H7 (cell line): Measurements from ENCODE around the gene KRT2. TPM values are rescaled to one million over a fixed set of nuclear protein-coding genes. Genes with fewer than 3 reads are reported as not detected.

Experiments
- DNase-seq: peaks from one replicate; pipeline ENCODE4 v3.0.0; 2012
- H3K27me3 ChIP-seq: 2 replicates; pipeline ENCODE4 v1.6.0; 2011; ENCODE audit warnings: mild to moderate bottlenecking, low read length; ENCODE audit not compliant: control insufficient read depth, insufficient read depth
- H3K36me3 ChIP-seq: replicated peaks from 2 replicates; pipeline ENCODE4 v1.5.1; 2011; ENCODE audit warnings: low read length; ENCODE audit not compliant: control insufficient read depth, insufficient read depth
- H3K4me3 ChIP-seq: 2 replicates; pipeline ENCODE4 v1.5.1; 2011; ENCODE audit warnings: low read depth, mild to moderate bottlenecking, control low read depth, low read length, moderate library complexity; ENCODE audit not compliant: insufficient read depth
- total RNA-seq: library from RNA; depleted of rRNA; stranded (reverse); fragments of >200 nt; shearing (Covaris generic); gene quantifications from 2 replicates; pipeline ENCODE4 v1.2.3, GENCODE V29; 2014

KRT2 gene
- total RNA-seq, 1 experiment from 2014 or later = not detected

- H3K36me3 ChIP-seq = no peaks in the 10 kb centered on the region
- no peaks in the 10 kb centered on the region for H3K27me3 ChIP-seq
- DNase-seq = no peak
- H3K4me3 ChIP-seq = no peak overlapping the region
Observed at GRCh38 chr12:52666471-52666870, 14.5 kb upstream of the KRT2 start.

- DNase-seq = no peak
- no peaks in the 10 kb centered on the region for H3K27me3 ChIP-seq
- no peaks in the 10 kb centered on the region for H3K36me3 ChIP-seq
- no peak overlapping the region for H3K4me3 ChIP-seq
Observed at GRCh38 chr12:52663420-52663819, 11.4 kb upstream of the KRT2 start.

DNA sequence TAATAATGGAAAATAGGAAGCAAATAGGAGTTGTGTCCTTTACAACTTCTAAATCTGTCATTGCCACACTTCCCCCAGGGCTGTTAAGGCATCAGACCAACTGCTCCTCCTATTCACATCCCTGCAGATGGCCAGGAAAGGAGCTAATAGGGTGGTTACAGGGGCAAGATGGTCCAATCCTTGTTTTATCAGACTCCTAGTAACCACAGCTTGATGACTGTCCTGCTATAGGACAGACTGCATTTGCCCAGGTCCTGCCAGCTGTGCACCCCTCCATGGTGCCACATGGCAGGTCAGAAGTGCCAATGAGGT is 10.9 kb upstream of the KRT2 start:
- DNase-seq = no peak
- no peaks in the 10 kb centered on the region for H3K27me3 ChIP-seq

DNA sequence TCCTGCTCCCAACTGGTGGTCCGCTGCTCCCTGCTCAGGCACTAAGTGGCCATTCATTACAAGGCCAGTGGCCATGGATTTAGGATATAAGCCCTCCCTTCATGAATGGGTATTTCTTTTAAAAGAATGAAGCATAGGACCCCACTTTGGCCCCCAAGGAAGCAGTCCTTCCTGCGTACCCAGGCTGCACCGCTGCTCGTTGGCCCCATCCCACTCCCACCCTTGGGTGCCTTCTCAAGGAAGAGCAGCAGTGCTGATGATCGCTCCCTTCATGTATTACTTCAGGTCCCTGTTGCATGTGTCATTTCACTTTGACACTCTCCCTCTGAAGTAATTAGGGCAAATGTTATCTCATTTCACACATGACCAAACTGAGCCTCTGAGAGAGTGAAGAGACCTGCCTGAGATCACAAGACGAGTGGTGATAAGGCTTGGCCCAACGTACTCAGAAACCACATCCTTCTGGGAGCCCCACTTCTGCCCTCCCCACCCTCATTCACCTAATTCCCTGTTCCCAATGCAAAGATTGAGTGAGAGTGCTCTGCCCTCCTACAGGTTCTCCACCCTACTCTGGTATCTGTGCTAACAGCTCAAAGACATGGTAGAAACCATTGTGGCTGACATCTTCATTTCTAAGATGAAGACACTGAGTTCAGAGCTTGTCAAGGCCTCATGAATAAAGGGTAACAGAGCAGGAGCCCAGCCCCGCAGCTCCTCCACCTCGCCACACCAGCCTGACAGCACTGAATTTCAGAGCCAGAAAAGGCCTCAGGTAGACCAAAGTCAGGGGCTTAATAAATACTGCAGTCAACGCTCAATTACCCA is 10.3 kb upstream of the KRT2 start:
- H3K4me3 ChIP-seq = no peak overlapping the region
- H3K36me3 ChIP-seq = no peaks in the 10 kb centered on the region
- no peaks in the 10 kb centered on the region for H3K27me3 ChIP-seq
- DNase-seq = no peak

More for the DNA sequence above, 10.9 kb upstream of the KRT2 start:
- Histone ChIP-seq H3K4me3 (no peak overlapping the region), H3K36me3 (no peaks in the 10 kb centered on the region)

- no peaks in the 10 kb centered on the region for H3K36me3 ChIP-seq
- H3K27me3 ChIP-seq = no peaks in the 10 kb centered on the region
- no peak overlapping the region for H3K4me3 ChIP-seq
- no peak for DNase-seq
Observed at GRCh38 chr12:52661668-52662067, 9.7 kb upstream of the KRT2 start.

DNA sequence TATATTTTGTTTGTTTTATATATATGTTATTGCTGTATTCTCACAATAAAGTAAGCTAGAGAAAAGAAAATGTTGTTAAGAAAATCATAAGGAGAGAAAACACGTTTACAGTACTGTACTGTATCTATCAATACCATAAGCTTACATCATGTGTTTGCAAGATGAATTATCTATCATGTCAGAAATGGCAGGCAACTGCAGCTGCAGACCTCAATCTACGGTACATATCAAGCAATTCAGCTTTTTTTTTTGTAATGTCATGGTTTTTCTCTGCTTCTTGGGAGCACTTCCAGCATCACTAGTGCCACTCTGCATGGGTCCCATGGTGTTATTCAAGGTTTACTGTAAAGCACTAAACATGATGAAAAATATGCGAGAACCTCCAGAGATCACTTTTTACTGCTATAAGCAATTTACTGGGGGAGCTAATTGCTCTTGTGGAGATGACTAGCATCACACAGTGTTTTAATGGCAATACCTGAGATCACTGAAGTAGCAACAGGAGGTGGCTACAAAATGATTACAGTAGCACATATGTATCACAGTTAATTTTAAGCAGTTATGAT is 9.0 kb upstream of the KRT2 start:
- Histone ChIP-seq H3K36me3 (no peaks in the 10 kb centered on the region), H3K4me3 (no peak overlapping the region), H3K27me3 (no peaks in the 10 kb centered on the region)
- no peak for DNase-seq

- no peak for DNase-seq
- Histone ChIP-seq H3K4me3 (no peak overlapping the region), H3K36me3 (no peaks in the 10 kb centered on the region), H3K27me3 (no peaks in the 10 kb centered on the region)
Observed at GRCh38 chr12:52659951-52660350, 7.9 kb upstream of the KRT2 start.

DNA sequence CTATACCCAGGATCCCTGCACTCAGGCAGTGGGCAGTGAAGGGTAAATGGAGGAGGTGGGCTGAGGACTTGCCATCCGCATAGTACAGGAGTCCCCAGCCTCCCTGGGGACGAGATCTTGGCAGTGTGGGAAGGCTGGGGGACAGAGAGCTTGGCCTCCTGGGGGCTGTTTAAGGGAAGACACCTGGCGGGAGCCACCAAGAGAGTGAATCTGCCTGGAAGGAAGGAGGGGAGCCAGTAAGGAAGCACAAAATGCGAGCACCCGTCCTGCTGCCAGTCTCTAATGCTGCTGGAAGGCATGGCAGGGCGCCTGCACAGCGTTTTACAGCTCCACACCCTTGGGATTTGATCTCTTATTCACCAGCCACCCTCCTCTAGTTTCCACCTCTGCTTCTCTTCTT is 7.4 kb upstream of the KRT2 start:
- Histone ChIP-seq H3K27me3 (no peaks in the 10 kb centered on the region), H3K4me3 (no peak overlapping the region), H3K36me3 (no peaks in the 10 kb centered on the region)
- DNase-seq = peak; percentile 43

DNA sequence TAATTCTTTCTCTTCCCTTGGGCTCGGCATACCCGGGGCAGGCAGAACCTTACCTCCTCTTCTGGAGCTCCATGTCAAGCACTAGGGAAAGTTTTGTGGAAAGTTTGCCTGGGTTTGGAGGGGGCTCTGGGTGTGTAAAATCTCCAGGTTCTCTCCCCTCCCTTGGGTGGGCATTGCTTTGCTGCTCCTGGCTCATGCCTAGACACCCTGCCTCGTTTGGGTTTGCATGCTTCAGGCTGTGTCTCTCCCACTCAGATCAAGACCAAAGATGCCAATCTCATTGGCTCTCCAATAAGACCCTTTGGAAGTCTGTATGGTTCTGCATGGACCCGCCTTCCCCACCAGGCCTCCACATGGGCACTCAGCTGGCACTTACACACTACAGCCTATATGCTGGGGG is 6.2 kb upstream of the KRT2 start:
- H3K36me3 ChIP-seq = no peaks in the 10 kb centered on the region
- H3K4me3 ChIP-seq = no peak overlapping the region
- no peaks in the 10 kb centered on the region for H3K27me3 ChIP-seq
- DNase-seq = no peak

DNA sequence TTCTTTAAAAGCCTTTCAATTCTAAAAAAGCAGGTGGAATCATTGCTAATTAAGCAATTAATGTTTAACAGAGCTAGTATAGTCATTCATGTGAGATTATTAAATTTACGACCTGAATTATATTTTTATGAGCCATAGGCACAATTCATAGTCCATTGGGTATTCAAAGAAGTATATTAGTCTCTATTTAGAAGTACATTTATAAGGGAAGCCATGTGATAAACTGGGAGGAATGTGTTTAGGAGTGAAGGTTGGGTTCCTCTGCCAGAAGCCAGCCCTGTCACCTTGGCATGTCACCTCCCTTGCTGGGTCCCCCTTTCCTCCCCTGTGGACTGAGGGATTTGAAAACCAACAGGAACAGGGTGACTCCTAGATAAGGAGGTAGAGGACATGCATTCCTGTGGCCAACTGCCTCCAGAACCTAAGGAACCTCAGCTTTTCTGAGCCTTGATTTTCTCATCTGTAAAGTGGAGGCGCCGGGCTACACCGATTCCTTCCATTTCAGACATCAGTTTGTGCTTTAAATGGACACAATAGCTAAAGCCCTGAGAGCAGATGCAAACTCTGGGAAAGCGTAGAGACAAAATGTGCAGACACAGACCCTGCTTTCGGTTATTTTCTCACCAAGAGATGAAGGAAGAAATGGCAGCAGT is 5.4 kb upstream of the KRT2 start:
- Histone ChIP-seq H3K4me3 (no peak overlapping the region), H3K27me3 (no peaks in the 10 kb centered on the region), H3K36me3 (no peaks in the 10 kb centered on the region)
- no peak for DNase-seq

DNA sequence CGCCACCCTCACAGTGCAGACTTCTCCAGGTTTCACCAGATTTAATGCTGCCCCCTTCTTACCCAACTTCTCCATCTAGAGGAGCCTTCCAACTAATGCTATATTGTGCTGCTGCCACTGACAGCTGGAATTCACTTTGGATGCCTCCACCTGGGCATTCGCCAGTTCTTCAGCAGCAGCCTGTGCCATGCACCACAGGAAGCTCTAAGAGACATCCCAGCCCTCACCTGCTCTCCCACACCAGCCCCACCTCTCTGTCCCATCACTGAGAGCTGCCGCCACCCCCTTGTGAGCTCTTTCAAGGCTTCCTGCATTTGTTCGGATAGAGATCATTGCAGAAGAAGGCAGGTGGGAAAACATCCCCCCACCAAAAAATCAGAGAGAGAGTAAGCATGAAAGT is 4.6 kb upstream of the KRT2 start:
- Histone ChIP-seq H3K4me3 (no peak overlapping the region), H3K27me3 (no peaks in the 10 kb centered on the region), H3K36me3 (no peaks in the 10 kb centered on the region)
- DNase-seq = peak; percentile 43

DNA sequence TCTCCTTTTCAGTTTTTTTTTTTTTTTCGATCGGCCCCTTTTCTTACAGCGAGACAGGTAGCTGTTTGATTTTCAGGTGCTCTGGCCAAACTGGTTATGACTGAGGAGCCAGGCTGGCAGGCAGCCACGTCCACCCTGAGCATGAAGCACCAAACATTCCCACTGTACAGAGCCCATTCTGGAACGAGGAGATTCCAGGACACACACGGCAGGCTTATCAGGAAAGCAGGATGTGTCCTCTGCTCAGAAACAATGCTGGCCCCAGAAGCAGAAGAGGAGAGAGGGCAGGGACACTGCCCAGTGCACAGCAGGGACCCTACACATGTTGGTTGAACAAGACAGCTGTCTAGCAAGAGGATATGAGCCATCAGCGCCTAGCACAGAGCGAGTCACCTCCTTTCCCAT is 3.7 kb upstream of the KRT2 start:
- DNase-seq = no peak
- Histone ChIP-seq H3K4me3 (no peak overlapping the region), H3K36me3 (no peaks in the 10 kb centered on the region), H3K27me3 (no peaks in the 10 kb centered on the region)

DNA sequence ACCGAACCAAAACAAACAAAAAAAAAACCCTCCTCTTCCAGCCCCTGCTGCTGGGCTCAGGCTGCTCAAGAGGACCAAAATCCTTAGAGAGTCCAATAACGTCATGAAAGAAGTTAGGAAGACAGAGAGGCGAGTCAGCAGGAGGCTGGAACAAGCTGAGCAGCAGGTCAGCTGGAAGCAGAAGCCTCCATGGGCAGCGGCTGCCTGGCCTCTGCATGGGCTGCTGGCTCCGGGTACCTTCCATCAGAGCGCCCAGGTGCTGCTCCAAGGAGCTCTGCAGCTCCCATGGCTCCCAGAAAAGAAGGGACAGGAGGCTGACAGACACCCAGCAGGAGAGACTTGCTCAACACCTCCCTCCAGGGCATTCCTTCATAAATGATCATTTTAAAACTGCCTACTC is 3.2 kb upstream of the KRT2 start:
- no peak for DNase-seq
- Histone ChIP-seq H3K27me3 (no peaks in the 10 kb centered on the region), H3K4me3 (no peak overlapping the region), H3K36me3 (no peaks in the 10 kb centered on the region)

DNA sequence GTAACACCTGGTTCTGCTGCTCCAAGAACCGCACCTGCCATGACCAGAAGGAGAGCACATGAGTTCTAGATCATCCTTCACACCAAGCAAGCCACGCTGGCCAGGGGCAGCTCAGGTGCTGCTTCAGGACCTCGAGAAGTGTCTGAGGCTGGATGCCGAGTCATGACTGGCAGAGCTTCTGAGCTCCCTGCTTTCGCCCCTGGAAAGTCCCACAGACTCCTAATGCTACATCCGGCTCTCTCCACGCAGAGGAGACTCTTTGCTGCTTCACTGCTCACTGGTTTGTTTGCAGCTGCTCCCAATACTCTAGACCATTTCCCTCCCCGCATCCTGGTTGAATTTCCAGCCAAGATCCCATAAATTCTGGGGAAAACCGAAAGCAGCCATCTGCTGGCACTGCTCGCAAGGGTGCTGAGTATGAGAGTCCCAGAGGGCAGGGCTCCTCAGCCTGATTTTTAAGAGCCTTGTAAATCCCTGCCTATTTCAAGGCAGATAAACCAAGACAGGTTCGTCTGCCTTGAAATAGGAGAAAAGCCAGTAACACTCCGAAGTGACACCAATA is 1.4 kb downstream of the KRT2 start:
- no peak for DNase-seq
- Histone ChIP-seq H3K4me3 (no peak overlapping the region), H3K36me3 (no peaks in the 10 kb centered on the region), H3K27me3 (no peaks in the 10 kb centered on the region; the same call in 1 of the 2 replicates)

DNA sequence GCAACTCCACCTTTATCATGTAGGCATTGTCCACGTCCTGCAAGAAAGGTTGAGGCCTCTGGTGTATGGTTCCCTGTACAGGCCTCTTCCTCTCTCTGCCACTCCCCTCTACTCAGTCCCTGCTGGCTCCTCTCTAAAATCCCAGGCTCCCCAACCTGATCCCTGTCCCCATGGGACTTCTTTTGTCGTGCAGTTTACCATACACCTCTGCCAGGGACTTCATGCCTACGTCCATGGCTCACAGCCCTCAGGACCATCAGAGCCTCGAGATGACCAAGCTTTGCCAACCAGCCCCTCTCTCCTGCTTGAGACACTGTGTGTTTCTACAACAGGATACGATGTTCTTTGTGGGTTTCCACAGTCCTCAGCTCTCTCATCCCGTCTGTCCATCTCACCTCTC is 2.9 kb downstream of the KRT2 start:
- H3K36me3 ChIP-seq = no peaks in the 10 kb centered on the region
- H3K4me3 ChIP-seq = no peak overlapping the region
- DNase-seq = no peak
- no peaks in the 10 kb centered on the region; the same call in 1 of the 2 replicates for H3K27me3 ChIP-seq
